ENCODE measurements around the gene SMTNL1.

SMTNL1 gene

GRCh38 chr11:57536947-57537619 lies at the start of gene SMTNL1:
Gene SMTNL1 (plus strand): TSS chr11:57537595. CDS start chr11:57542643, 5,048 bp downstream.
- no peak for DNase-seq

- DNase-seq = no peak
These were observed 49.3 kb upstream of the SMTNL1 start for GRCh38 chr11:57487920-57488659.

GRCh38 chr11:57490456-57491248 lies 46.7 kb upstream of the SMTNL1 start:
- DNase-seq = no peak

GRCh38 chr11:57491371-57492061 lies 45.9 kb upstream of the SMTNL1 start:
- no peak for DNase-seq

GRCh38 chr11:57493507-57494503 lies 43.6 kb upstream of the SMTNL1 start:
- DNase-seq = no peak

GRCh38 chr11:57496109-57496820 lies 41.1 kb upstream of the SMTNL1 start:
- no peak for DNase-seq

GRCh38 chr11:57497303-57498247 lies 39.8 kb upstream of the SMTNL1 start:
- DNase-seq = no peak

- no peak for DNase-seq
These were observed 38.9 kb upstream of the SMTNL1 start for GRCh38 chr11:57498540-57498939.

GRCh38 chr11:57499413-57499982 lies 37.9 kb upstream of the SMTNL1 start:
- peak; percentile 92 for DNase-seq

GRCh38 chr11:57499983-57500461 lies 37.4 kb upstream of the SMTNL1 start:
- no peak for DNase-seq

GRCh38 chr11:57500515-57500914 lies 36.9 kb upstream of the SMTNL1 start:
- no peak for DNase-seq

- no peak for DNase-seq
These were observed 36.5 kb upstream of the SMTNL1 start for GRCh38 chr11:57500926-57501325.

GRCh38 chr11:57501953-57502352 lies 35.4 kb upstream of the SMTNL1 start:
- DNase-seq = no peak

GRCh38 chr11:57502376-57502775 lies 35.0 kb upstream of the SMTNL1 start:
- DNase-seq = no peak

- no peak for DNase-seq
These were observed 34.5 kb upstream of the SMTNL1 start for GRCh38 chr11:57502870-57503269.

- no peak for DNase-seq
These were observed 32.9 kb upstream of the SMTNL1 start for GRCh38 chr11:57504511-57504910.

GRCh38 chr11:57506522-57506921 lies 30.9 kb upstream of the SMTNL1 start:
- DNase-seq = no peak

- no peak for DNase-seq
These were observed 28.8 kb upstream of the SMTNL1 start for GRCh38 chr11:57508341-57509170.
